Vagina (tissue), 2 donors: Measurements from ENCODE around the gene CBFA2T3.

Experiments used
- CTCF ChIP-seq, 3 experiments: fragments of 450-650 bp in 2 of 3; fragments of 200-600 bp in 1 of 3; sonication (generic) in 1 of 3; IDR thresholded peaks; one replicate each; pipeline ENCODE4 v1.5.1; 2017 to 2019; ENCODE audit warnings: antibody characterized with exemption in 3 of 3, mild to moderate bottlenecking in 2 of 3, moderate library complexity in 2 of 3
- POLR2A ChIP-seq, 2 donors: fragments of 450-650 bp; IDR thresholded peaks; one replicate each; pipeline ENCODE4 v1.6.1; 2017; ENCODE audit warnings: antibody characterized with exemption in 2 of 2, mild to moderate bottlenecking in 2 of 2, moderate library complexity in 2 of 2
- POLR2AphosphoS5 ChIP-seq, 2 donors: sonication (generic); formaldehyde crosslinking; IDR thresholded peaks; one replicate each; pipeline ENCODE4 v1.9.0; 2017; ENCODE audit warnings: antibody characterized with exemption in 2 of 2, mild to moderate bottlenecking in 2 of 2, low read depth in 1 of 2; ENCODE audit not compliant: insufficient read depth in 1 of 2

- TF ChIP-seq CTCF (IDR thresholded peaks at IDR 0.05) (no peak), POLR2AphosphoS5 (IDR thresholded peaks at IDR 0.05; ENCODE audit: insufficient read depth in 1 of 2, low read depth in 1 of 2) (no peak), POLR2A (IDR thresholded peaks at IDR 0.05) (no peak)
These were observed 40.7 kb upstream of the CBFA2T3 start for GRCh38 chr16:89017543-89018281.
